ENCODE measurements around the gene PNMA8C.
"Not testable (repeated sequence)": the region's sequence is repeated elsewhere in the genome, so short reads cannot be mapped to it uniquely, and the experiment has no call there.

The PNMA8C gene

GRCh38 chr19:46388311-46389095, 40.2 kb downstream of the PNMA8C start:
- no peak for DNase-seq (ENCODE audit: low spot score)

GRCh38 chr19:46387713-46388130, 41.0 kb downstream of the PNMA8C start:
- DNase-seq (ENCODE audit: low spot score): no peak

- DNase-seq (ENCODE audit: low spot score): no peak
Observed at GRCh38 chr19:46386996-46387712, 41.6 kb downstream of the PNMA8C start.

- DNase-seq (ENCODE audit: low spot score): no peak
Observed at GRCh38 chr19:46386151-46386550, 42.6 kb downstream of the PNMA8C start.

GRCh38 chr19:46385636-46386035, 43.1 kb downstream of the PNMA8C start:
- DNase-seq (ENCODE audit: low spot score): no peak

- no peak for DNase-seq (ENCODE audit: low spot score)
Observed at GRCh38 chr19:46384396-46384795, 44.3 kb downstream of the PNMA8C start.

- no peak for DNase-seq (ENCODE audit: low spot score)
Observed at GRCh38 chr19:46383846-46384245, 44.9 kb downstream of the PNMA8C start.

GRCh38 chr19:46383171-46383815, 45.4 kb downstream of the PNMA8C start:
- DNase-seq (ENCODE audit: low spot score): no peak

GRCh38 chr19:46381756-46382345, 46.9 kb downstream of the PNMA8C start:
- no peak for DNase-seq (ENCODE audit: low spot score)

GRCh38 chr19:46381346-46381745, 47.4 kb downstream of the PNMA8C start:
- DNase-seq (ENCODE audit: low spot score): no peak

- DNase-seq (ENCODE audit: low spot score): no peak
Observed at GRCh38 chr19:46380690-46381089, 48.0 kb downstream of the PNMA8C start.

- peak; percentile 78 for DNase-seq (ENCODE audit: low spot score)
Observed at GRCh38 chr19:46378268-46378667, 50.5 kb downstream of the PNMA8C start.

GRCh38 chr19:46376241-46377153, 52.2 kb downstream of the PNMA8C start:
- no peak for DNase-seq (ENCODE audit: low spot score)

- not testable (repeated sequence) for DNase-seq (ENCODE audit: low spot score)
Observed at GRCh38 chr19:46375476-46376067, 53.2 kb downstream of the PNMA8C start.
